NCI-H2029 (cell line): Measurements from ENCODE around the gene CHAC1.

Experiments used
- DNase-seq: peaks from one replicate; lab custom pipeline; 2025; lab: John Stamatoyannopoulos, UW

Gene CHAC1

GRCh38 chr15:40985541-40986330 lies 32.5 kb downstream of the CHAC1 start:
- DNase-seq = no peak

GRCh38 chr15:40986820-40987219 lies 33.5 kb downstream of the CHAC1 start:
- DNase-seq = no peak

DNA sequence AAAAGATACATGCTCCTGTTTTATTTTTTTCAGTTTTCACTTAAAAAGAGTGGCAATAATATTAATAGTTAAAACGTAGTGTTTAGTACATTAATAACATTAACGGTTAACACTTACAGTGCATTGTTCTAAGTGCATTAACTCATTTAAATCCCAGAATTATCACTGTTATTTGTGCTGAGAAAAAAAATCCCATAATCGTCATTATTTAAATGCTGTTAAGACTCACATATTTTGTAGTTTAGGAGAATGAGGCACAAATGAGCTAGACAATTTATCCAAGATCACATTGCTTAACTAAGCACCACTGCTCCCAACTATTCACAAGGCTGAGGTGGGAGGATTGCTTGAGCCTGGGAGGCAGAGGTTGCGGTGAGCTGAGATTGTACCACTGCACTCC lies 34.9 kb downstream of the CHAC1 start:
- DNase-seq = no peak

DNA sequence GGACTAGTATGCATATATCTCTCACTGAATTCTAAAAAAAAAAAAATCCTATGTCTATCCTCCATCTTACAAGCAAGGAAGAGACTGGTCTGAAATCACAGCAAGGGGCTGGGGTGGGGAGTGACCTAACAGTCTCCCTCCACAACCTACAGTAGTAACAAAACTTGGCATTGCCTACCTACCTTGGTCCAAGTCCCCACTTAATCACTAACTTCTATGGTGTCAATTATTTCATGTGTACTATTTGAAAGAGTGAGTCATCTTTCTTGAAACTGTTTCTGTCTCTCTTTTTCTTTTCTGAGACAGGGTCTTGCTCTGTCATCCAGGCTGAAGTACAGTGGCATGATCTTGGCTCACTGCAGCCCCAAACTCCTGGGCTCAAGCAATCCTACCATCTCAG lies 36.8 kb downstream of the CHAC1 start:
- no peak for DNase-seq

DNA sequence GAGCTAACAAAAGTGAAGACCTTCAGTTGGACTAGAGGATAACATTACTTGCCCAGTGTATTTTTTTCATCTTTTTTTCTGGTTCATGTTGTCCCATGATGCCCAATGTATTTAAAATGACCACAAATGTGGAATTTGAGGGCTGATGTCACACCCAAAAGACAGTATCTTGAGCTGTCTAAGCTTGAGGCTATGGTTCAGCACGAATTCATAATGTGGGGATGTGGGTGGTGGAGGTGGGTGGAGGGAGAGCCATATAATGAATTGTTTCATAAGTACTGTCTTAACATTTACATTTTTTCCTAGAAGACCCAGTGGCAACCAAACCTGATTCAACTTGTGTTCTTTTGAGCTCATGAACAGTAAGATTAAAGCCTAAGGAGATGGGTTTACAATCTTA lies 37.5 kb downstream of the CHAC1 start:
- DNase-seq = no peak

- DNase-seq = no peak
These were observed 38.1 kb downstream of the CHAC1 start for GRCh38 chr15:40991355-40991754.

GRCh38 chr15:40992241-40992741 lies 39.0 kb downstream of the CHAC1 start:
- DNase-seq = no peak

- DNase-seq = no peak
These were observed 39.6 kb downstream of the CHAC1 start for GRCh38 chr15:40992825-40993224.

DNA sequence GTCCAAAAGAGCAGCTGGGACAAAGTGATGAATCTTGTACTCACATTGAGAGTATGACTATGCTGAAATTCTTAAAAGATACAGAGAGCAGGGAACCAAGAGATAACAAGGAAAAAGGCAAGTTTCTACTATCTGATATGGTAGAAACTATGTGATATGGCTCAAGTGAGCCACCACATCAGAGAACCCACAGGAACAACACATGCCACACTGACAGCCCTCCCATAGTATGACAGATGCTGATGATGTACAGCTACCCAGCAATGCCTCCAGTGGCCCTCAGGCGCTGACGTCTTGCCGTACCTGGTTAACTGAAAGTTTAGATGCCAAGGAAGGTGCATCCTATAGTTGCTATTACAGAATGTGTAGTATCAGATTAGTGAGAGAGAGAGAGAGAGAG lies 42.4 kb downstream of the CHAC1 start:
- no peak for DNase-seq

GRCh38 chr15:40999190-40999589 lies 45.9 kb downstream of the CHAC1 start:
- no peak for DNase-seq

DNA sequence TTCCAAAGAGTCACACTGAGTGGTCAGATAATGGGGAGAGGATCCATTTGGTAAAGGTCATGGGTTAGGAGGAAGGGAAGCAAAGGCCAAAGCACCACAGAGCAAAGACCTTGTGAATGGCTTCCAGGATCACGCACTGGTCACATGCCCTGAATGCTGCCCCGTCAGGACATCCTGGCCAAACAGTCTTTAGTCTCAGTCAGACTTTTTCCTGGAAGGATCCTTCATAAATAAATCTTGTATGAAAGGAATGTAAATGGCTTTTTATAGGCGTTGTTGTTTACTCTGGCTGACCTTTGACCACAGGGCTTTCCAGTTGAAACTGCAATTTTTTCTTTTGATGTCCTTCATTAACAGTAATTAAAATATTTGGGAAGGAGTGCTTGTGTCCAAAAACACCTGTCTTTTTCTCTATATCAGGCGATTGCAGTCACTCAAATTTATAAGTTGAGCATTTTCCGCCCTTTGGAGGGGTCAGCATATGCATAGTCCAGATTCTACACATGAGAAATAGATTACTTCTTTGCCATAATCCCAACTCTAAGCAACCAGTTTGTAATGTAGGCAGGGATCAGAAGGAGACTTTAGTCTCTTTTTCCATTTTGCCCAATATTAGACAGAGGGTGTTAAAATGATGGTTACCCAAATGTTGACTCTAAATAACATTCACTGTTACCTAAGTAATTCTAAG lies 48.4 kb downstream of the CHAC1 start:
- DNase-seq = no peak

DNA sequence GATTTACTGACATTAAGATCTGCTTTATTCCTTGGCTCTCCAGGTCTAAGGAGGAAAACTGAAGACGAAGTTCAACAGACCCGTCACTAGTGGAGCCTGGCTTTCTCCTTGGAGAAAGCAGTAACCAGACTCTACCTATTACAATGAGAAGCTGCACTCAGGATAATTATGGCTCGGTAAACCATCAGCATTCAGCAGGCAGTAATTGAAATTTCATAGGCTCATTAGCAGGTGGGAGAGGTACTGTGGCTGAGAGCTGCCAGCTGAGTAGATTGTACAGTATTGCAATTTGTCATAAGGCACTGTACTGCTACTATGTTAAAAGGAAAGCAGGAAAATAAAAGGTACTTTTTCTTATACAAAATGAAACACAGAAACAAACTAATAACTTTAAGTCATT lies 51.2 kb downstream of the CHAC1 start:
- DNase-seq = no peak
